OCI-LY1 (cell line): Measurements from ENCODE around the gene RAD51B.

Experiments used
- H2AFZ ChIP-seq: fragments of 200-600 bp; sonication (generic), shearing (Covaris generic); 2 replicates; pipeline ENCODE4 v1.6.0; 2014; ENCODE audit warnings: antibody characterized with exemption, mild to moderate bottlenecking, low read length
- H3F3A ChIP-seq: fragments of 200-600 bp; sonication (generic), shearing (Covaris generic); 2 replicates; pipeline ENCODE4 v1.6.0; 2014; ENCODE audit warnings: mild to moderate bottlenecking, antibody characterized with exemption, low read length, moderate library complexity; ENCODE audit not compliant: insufficient read depth
- H3K27ac ChIP-seq: fragments of 200-600 bp; sonication (generic); 2 replicates; pipeline ENCODE4 v1.5.1; 2014; ENCODE audit warnings: low read length, mixed run types, mild to moderate bottlenecking, low read depth; ENCODE audit not compliant: poor library complexity, severe bottlenecking
- H3K27me3 ChIP-seq: fragments of 200-600 bp; sonication (generic); 2 replicates; pipeline ENCODE4 v1.6.0; 2014; ENCODE audit warnings: antibody characterized with exemption, mild to moderate bottlenecking, low read length, moderate library complexity; ENCODE audit not compliant: insufficient read depth
- H3K36me3 ChIP-seq: fragments of 200-600 bp; sonication (generic); 2 replicates; pipeline ENCODE4 v1.6.1; 2014; ENCODE audit warnings: mild to moderate bottlenecking, antibody characterized with exemption, low read length, moderate library complexity, mixed read lengths; ENCODE audit not compliant: insufficient read depth
- H3K4me1 ChIP-seq: fragments of 200-600 bp; sonication (generic); 2 replicates; pipeline ENCODE4 v1.5.1; 2014; ENCODE audit warnings: mild to moderate bottlenecking, low read length, moderate library complexity; ENCODE audit not compliant: insufficient read depth, severe bottlenecking
- H3K4me2 ChIP-seq: fragments of 200-600 bp; sonication (generic), shearing (Covaris generic); 2 replicates; pipeline ENCODE4 v1.6.1; 2014; ENCODE audit warnings: low read length
- H3K4me3 ChIP-seq: fragments of 200-600 bp; sonication (generic); 2 replicates; pipeline ENCODE4 v1.5.1; 2014; ENCODE audit warnings: low read length, low read depth, mild to moderate bottlenecking, mixed read lengths; ENCODE audit not compliant: poor library complexity, severe bottlenecking
- H3K79me2 ChIP-seq: fragments of 200-600 bp; shearing (Covaris generic); 2 replicates; pipeline ENCODE4 v1.6.1; 2016; ENCODE audit warnings: mixed run types, low read length, mixed read lengths; ENCODE audit not compliant: insufficient read depth
- H3K9ac ChIP-seq: fragments of 200-600 bp; sonication (generic), shearing (Covaris generic); 2 replicates; pipeline ENCODE4 v1.6.1; 2014; ENCODE audit warnings: mild to moderate bottlenecking, low read length, mixed read lengths
- H3K9me2 ChIP-seq: fragments of 200-600 bp; sonication (generic), shearing (Covaris generic); 2 replicates; pipeline ENCODE4 v1.6.1; 2014; ENCODE audit warnings: low read depth, mild to moderate bottlenecking, low read length, mixed read lengths
- H3K9me3 ChIP-seq: fragments of 200-600 bp; shearing (Covaris generic); 2 replicates; pipeline ENCODE4 v1.6.1; 2014; ENCODE audit warnings: low read length, mixed read lengths
- H4K20me1 ChIP-seq: fragments of 200-600 bp; sonication (generic), shearing (Covaris generic); 2 replicates; pipeline ENCODE4 v1.6.0; 2016; ENCODE audit warnings: mild to moderate bottlenecking, low read length; ENCODE audit not compliant: insufficient read depth
- CTCF ChIP-seq: fragments of 200-600 bp; sonication (generic), shearing (Covaris generic); IDR thresholded peaks from 2 replicates; pipeline ENCODE4 v1.5.1; 2017; ENCODE audit warnings: mild to moderate bottlenecking, antibody characterized with exemption, low read length, moderate library complexity, mixed read lengths
- EZH2 ChIP-seq: fragments of 200-600 bp; sonication (generic), shearing (Covaris generic); IDR thresholded peaks from 2 replicates; pipeline ENCODE4 v1.8.0; 2017; ENCODE audit warnings: borderline replicate concordance, mixed run types, mild to moderate bottlenecking, antibody characterized with exemption, low read length, moderate library complexity, mixed read lengths

The RAD51B gene

GRCh38 chr14:68733086-68733914, 913.7 kb downstream of the RAD51B start:
- Histone ChIP-seq H3K9ac (no peak overlapping the region), H3K4me3 (no peak overlapping the region), H3K9me3 (no peaks in the 10 kb centered on the region), H4K20me1 (no peaks in the 10 kb centered on the region), H3F3A (no peaks in the 10 kb centered on the region), H3K79me2 (no peaks in the 10 kb centered on the region), H3K27me3 (no peaks in the 10 kb centered on the region), H3K4me2 (no peak overlapping the region), H3K36me3 (no peaks in the 10 kb centered on the region), H3K27ac (no peak overlapping the region), H3K4me1 (peaks cover 12% of the 10 kb centered on the region), H2AFZ (no peak overlapping the region), H3K9me2 (no peaks in the 10 kb centered on the region)
- no peak for TF ChIP-seq CTCF
- no peak for TF ChIP-seq EZH2

GRCh38 chr14:68734231-68734732, 914.7 kb downstream of the RAD51B start:
- Histone ChIP-seq H3K4me2 (peak overlapping the region; percentile 42; the same call in 1 of the 2 replicates), H3K9me3 (no peaks in the 10 kb centered on the region), H3K36me3 (no peaks in the 10 kb centered on the region), H3K9ac (no peak overlapping the region), H4K20me1 (no peaks in the 10 kb centered on the region), H3F3A (no peaks in the 10 kb centered on the region), H3K9me2 (no peaks in the 10 kb centered on the region), H3K4me3 (no peak overlapping the region), H3K4me1 (peaks cover 12% of the 10 kb centered on the region), H3K27ac (no peak overlapping the region), H3K27me3 (no peaks in the 10 kb centered on the region), H3K79me2 (no peaks in the 10 kb centered on the region), H2AFZ (no peak overlapping the region)
- TF ChIP-seq CTCF: no peak
- TF ChIP-seq EZH2: no peak

- no peak overlapping the region for H3K27ac ChIP-seq
- no peaks in the 10 kb centered on the region for H3F3A ChIP-seq
- no peak overlapping the region for H3K9ac ChIP-seq
These were observed 916.3 kb downstream of the RAD51B start for GRCh38 chr14:68735856-68736255.

More at GRCh38 chr14:68735856-68736255, 916.3 kb downstream of the RAD51B start:
- peaks cover 12% of the 10 kb centered on the region for H3K4me1 ChIP-seq
- no peak overlapping the region for H2AFZ ChIP-seq
- no peaks in the 10 kb centered on the region; the same call in 1 of the 2 replicates for H3K36me3 ChIP-seq
- H4K20me1 ChIP-seq: no peaks in the 10 kb centered on the region
- H3K79me2 ChIP-seq: no peaks in the 10 kb centered on the region
- H3K9me2 ChIP-seq: no peaks in the 10 kb centered on the region
- no peaks in the 10 kb centered on the region for H3K9me3 ChIP-seq
- no peak overlapping the region for H3K4me2 ChIP-seq
- H3K4me3 ChIP-seq: no peak overlapping the region
- H3K27me3 ChIP-seq: no peaks in the 10 kb centered on the region
- TF ChIP-seq EZH2 (no peak), CTCF (no peak)
